OCI-LY7 (cell line): ENCODE results near the gene PES1. TPM values are rescaled to one million over a fixed set of nuclear protein-coding genes. Genes with fewer than 3 reads are reported as not detected.
"Not testable (repeated sequence)": the region's sequence is repeated elsewhere in the genome, so short reads cannot be mapped to it uniquely, and the experiment has no call there.

ENCODE experiments used
- BruUV-seq: library from RNA; stranded (reverse); fragments of 400-500 nt; replicated peaks from 2 replicates; lab custom pipeline; 2021; lab: Mats Ljungman, UMichigan
- CTCF ChIA-PET: fragments of 300-600 bp; sonication (Branson Sonifier 250); formaldehyde crosslinking; loops from one replicate; lab custom pipeline; 2022; ENCODE audit warnings: antibody characterized with exemption; ENCODE audit not compliant: unreplicated experiment; lab: Charles Lee
- POLR2A ChIA-PET: fragments of 300-600 bp; sonication (Branson Sonifier 250); formaldehyde crosslinking; loops from one replicate; lab custom pipeline; 2022; ENCODE audit warnings: antibody characterized with exemption; lab: Charles Lee
- DNase-seq: peaks from one replicate; pipeline ENCODE4 v3.0.0-alpha.2; 2015; ENCODE audit warnings: low spot score
- H2AFZ ChIP-seq: fragments of 200-600 bp; sonication (generic), shearing (Covaris generic); 2 replicates; pipeline ENCODE4 v1.6.1; 2014; ENCODE audit warnings: mild to moderate bottlenecking, antibody characterized with exemption, low read length, moderate library complexity
- H3K27ac ChIP-seq: fragments of 200-600 bp; sonication (generic); 2 replicates; pipeline ENCODE4 v1.5.1; 2014; ENCODE audit warnings: mixed run types, low read depth, mild to moderate bottlenecking, moderate library complexity, low read length, inconsistent platforms; ENCODE audit not compliant: poor library complexity, severe bottlenecking
- H3K36me3 ChIP-seq: fragments of 200-600 bp; sonication (generic); 2 replicates; pipeline ENCODE4 v1.6.1; 2014; ENCODE audit warnings: mild to moderate bottlenecking, antibody characterized with exemption, low read length, moderate library complexity, mixed read lengths; ENCODE audit not compliant: insufficient read depth
- H3K4me1 ChIP-seq: fragments of 200-600 bp; sonication (generic); 2 replicates; pipeline ENCODE4 v1.5.1; 2014; ENCODE audit warnings: mild to moderate bottlenecking, low read length; ENCODE audit not compliant: insufficient read depth, poor library complexity, severe bottlenecking
- H3K4me2 ChIP-seq: fragments of 200-600 bp; sonication (generic); 2 replicates; pipeline ENCODE4 v1.6.1; 2014; ENCODE audit warnings: mild to moderate bottlenecking, low read length
- H3K4me3 ChIP-seq: fragments of 200-600 bp; sonication (generic); 2 replicates; pipeline ENCODE4 v1.5.1; 2014; ENCODE audit warnings: mild to moderate bottlenecking, low read depth, low read length; ENCODE audit not compliant: poor library complexity, severe bottlenecking
- H3K79me2 ChIP-seq: fragments of 200-600 bp; sonication (generic); 2 replicates; pipeline ENCODE4 v1.6.1; 2016; ENCODE audit warnings: low read depth, mild to moderate bottlenecking, low read length, moderate library complexity, mixed read lengths; ENCODE audit not compliant: insufficient read depth
- H3K9me2 ChIP-seq: fragments of 200-600 bp; sonication (generic); 2 replicates; pipeline ENCODE4 v1.6.1; 2016; ENCODE audit warnings: mild to moderate bottlenecking, low read length, mixed read lengths; ENCODE audit not compliant: insufficient read depth
- H3K9me3 ChIP-seq: fragments of 200-600 bp; sonication (generic); 2 replicates; pipeline ENCODE4 v1.6.1; 2014; ENCODE audit warnings: mild to moderate bottlenecking, mixed run types, low read length, mixed read lengths
- H4K20me1 ChIP-seq: fragments of 200-600 bp; sonication (generic); 2 replicates; pipeline ENCODE4 v1.6.1; 2014; ENCODE audit warnings: mild to moderate bottlenecking, antibody characterized with exemption, low read length, moderate library complexity, mixed read lengths; ENCODE audit not compliant: insufficient read depth
- CTCF ChIP-seq: fragments of 200-600 bp; sonication (generic); conservative IDR thresholded peaks from 2 replicates; pipeline ENCODE4 v1.5.1; 2014; ENCODE audit warnings: mild to moderate bottlenecking, antibody characterized with exemption, low read length, moderate library complexity, mixed read lengths
- EZH2phosphoT487 ChIP-seq: fragments of 200-600 bp; sonication (generic); IDR thresholded peaks from 2 replicates; pipeline ENCODE4 v1.6.1; 2018; ENCODE audit warnings: low read depth, borderline replicate concordance, mild to moderate bottlenecking, mixed run types, antibody characterized with exemption, low read length, moderate library complexity, mixed read lengths
- intact Hi-C: fragments of 100-400 bp; cut with micrococcal nuclease; formaldehyde crosslinking; loops from one replicate; pipeline ENCODE4 v1.10.0; 2022; ENCODE audit not compliant: unreplicated experiment
- total RNA-seq, 2 experiments: library from RNA; depleted of rRNA in 1 of 2; stranded (reverse); fragments of >200 nt in 1 of 2; shearing (Covaris generic) in 1 of 2; gene quantifications; 2 replicates each; pipeline ENCODE4 v1.2.3, GENCODE V29; 2014 to 2022

Gene PES1
- total RNA-seq, 2 experiments from 2014 or later = 78.2 to 107 TPM

- no peaks in the 10 kb centered on the region for H3K79me2 ChIP-seq
- H3K36me3 ChIP-seq = no peaks in the 10 kb centered on the region
- ChIA-PET CTCF (no interaction called here), POLR2A (no interaction called here)
- H3K9me3 ChIP-seq = no peaks in the 10 kb centered on the region
- no peak overlapping the region for H2AFZ ChIP-seq
- H3K4me2 ChIP-seq = no peak overlapping the region
- no peak overlapping the region for H3K27ac ChIP-seq
- H3K4me3 ChIP-seq = no peak overlapping the region
- no peak for DNase-seq
- H3K4me1 ChIP-seq = no peaks in the 10 kb centered on the region
- no peaks in the 10 kb centered on the region for H3K9me2 ChIP-seq
- no peaks in the 10 kb centered on the region for H4K20me1 ChIP-seq
- TF ChIP-seq EZH2phosphoT487 (no peak), CTCF (no peak)
- intact Hi-C loops = no loop called here
- BruUV-seq = no TSS peak
These were observed 49.5 kb downstream of the PES1 start for GRCh38 chr22:30541961-30542810.

- POLR2A ChIA-PET = interaction anchor here (0.5 to 0.7 kb wide), 2 partner anchors 511 to 845 kb away, joined by 3 read pairs; no protein-coding TSS in a partner anchor
- intact Hi-C loops, H3K27ac ChIP-seq, H3K79me2 ChIP-seq, H3K4me3 ChIP-seq, H3K36me3 ChIP-seq, H3K9me3 ChIP-seq, H2AFZ ChIP-seq, H3K9me2 ChIP-seq, BruUV-seq, H4K20me1 ChIP-seq, H3K4me1 ChIP-seq, CTCF ChIA-PET, H3K4me2 ChIP-seq, DNase-seq: not testable (repeated sequence)
These were observed 50.2 kb downstream of the PES1 start for GRCh38 chr22:30541511-30541910.

DNA sequence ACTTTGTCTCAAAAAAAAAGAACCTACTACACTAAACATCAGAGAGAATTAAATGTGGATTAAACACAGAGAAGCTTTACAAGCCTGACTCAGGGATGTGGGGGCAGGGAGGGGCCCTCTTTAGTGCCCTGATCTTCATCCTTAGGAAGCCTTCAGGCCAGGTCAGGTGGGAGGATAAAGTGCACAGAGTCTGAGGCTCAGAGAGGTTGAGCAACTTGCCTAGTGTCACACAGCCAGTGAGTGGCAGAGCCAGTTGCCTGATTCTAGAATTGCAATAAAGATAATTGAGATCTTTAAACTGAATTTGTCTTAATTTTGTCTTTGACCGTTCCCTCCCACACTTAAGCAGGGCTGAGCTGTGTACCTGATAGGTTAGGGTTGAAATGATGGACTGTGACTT is 52.3 kb downstream of the PES1 start:
- no peak overlapping the region for H3K4me3 ChIP-seq
- no TSS peak for BruUV-seq
- ChIA-PET POLR2A (no interaction called here), CTCF (no interaction called here)
- no peaks in the 10 kb centered on the region for H4K20me1 ChIP-seq
- intact Hi-C loops = no loop called here
- no peak overlapping the region for H3K4me2 ChIP-seq
- no peak overlapping the region for H3K27ac ChIP-seq
- no peak for DNase-seq
- H2AFZ ChIP-seq = no peak overlapping the region
- no peaks in the 10 kb centered on the region for H3K79me2 ChIP-seq
- no peak for TF ChIP-seq EZH2phosphoT487
- no peak for TF ChIP-seq CTCF
- no peaks in the 10 kb centered on the region for H3K36me3 ChIP-seq
- no peaks in the 10 kb centered on the region for H3K4me1 ChIP-seq
- no peaks in the 10 kb centered on the region for H3K9me2 ChIP-seq
- no peaks in the 10 kb centered on the region for H3K9me3 ChIP-seq
